Chondrocyte (in vitro differentiated cells): Measurements from ENCODE around the gene MCAM. TPM values are rescaled to one million over a fixed set of nuclear protein-coding genes. Genes with fewer than 3 reads are reported as not detected.
A peak's percentile ranks its signal among the peaks of the same experiment; 100 is the strongest.

Source experiments
- DNase-seq: peaks from one replicate; pipeline ENCODE4 v3.0.0; 2021; ENCODE audit warnings: mixed read lengths, low spot score
- H3K27ac Mint-ChIP-seq: one replicate; pipeline ENCODE4 v1.8.0; 2021; ENCODE audit warnings: mild to moderate bottlenecking, moderate library complexity, mixed read lengths; ENCODE audit not compliant: unreplicated experiment
- H3K27me3 Mint-ChIP-seq: 2 replicates; pipeline ENCODE4 v1.8.0; 2021; ENCODE audit warnings: low read depth, mixed read lengths
- H3K36me3 Mint-ChIP-seq: 2 replicates; pipeline ENCODE4 v1.8.0; 2021; ENCODE audit warnings: low read depth, mixed read lengths
- H3K4me1 Mint-ChIP-seq: 2 replicates; pipeline ENCODE4 v1.8.0; 2021; ENCODE audit warnings: low read depth, mild to moderate bottlenecking, mixed read lengths
- H3K4me3 Mint-ChIP-seq: one replicate; pipeline ENCODE4 v1.8.0; 2021; ENCODE audit warnings: mild to moderate bottlenecking, moderate library complexity, mixed read lengths; ENCODE audit not compliant: unreplicated experiment
- H3K9me3 Mint-ChIP-seq: 2 replicates; pipeline ENCODE4 v1.8.0; 2021; ENCODE audit warnings: low read depth, mixed read lengths
- total RNA-seq: library from RNA; stranded (reverse); gene quantifications from 3 replicates; pipeline ENCODE4 v1.2.1, GENCODE V29; 2021
- TF ChIP-seq, protein P1 (sequence below): fragments of 200-600 bp; sonication (generic); IDR thresholded peaks from 2 replicates; pipeline ENCODE4 v1.5.0; 2021; ENCODE audit warnings: antibody characterized with exemption, mild to moderate bottlenecking, moderate library complexity

Gene MCAM
- total RNA-seq, 1 donor from 2014 or later: 527 TPM

DNA sequence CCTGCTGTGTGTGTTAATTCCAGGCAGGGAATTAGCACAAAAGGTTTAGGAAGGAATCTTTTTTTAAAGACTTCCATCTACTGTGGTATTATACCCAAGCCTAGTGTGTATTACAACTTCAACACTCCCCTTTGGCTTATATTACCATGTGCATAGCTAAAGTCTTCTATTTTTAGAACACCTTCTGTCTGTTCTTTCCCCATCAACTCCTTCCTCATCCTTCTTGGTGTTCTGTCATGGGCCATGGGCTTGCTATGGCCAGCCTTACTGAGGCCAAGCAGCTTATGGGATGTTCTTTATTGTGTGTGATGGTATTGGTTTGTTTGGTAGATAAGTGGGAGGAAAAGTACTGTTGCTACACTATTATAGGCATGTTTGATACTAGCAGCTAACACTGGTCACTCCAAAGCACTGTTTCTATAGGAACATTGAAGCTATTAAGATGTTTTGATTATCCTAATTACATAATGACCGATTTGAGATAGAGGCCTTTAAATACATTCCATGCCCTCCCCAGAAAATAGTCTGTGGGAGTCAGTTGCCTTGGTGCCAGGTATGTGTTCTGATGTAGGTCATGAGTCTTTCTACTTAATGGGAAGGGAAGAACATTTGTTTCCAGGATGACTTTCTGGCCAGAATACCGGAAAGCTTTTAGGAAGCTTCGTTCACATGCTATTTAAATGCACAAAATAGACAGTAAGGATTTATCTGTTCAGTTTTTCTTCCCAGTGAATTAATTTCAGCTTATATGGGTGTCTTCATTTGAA lies 16.5 kb downstream of the MCAM start:
- Mint-ChIP-seq H3K27me3 (no peaks in the 10 kb centered on the region), H3K4me3 (no peak overlapping the region)

DNA sequence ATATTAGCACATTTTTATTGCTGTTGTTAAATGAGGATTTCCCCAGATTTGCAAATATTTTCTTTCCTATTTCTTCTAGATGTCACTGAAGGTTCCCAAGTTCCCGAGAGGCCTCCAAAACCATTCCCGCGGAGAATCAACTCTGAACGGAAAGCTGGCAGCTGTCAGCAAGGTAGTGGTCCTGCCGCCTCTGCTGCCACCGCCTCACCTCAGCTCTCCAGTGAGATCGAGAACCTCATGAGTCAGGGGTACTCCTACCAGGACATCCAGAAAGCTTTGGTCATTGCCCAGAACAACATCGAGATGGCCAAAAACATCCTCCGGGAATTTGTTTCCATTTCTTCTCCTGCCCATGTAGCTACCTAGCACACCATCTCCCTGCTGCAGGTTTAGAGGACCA lies 17.5 kb downstream of the MCAM start:
- H3K27ac Mint-ChIP-seq: no peak overlapping the region
- no peaks in the 10 kb centered on the region for H3K9me3 Mint-ChIP-seq
- no peak overlapping the region for H3K4me3 Mint-ChIP-seq
- peaks cover 37% of the 10 kb centered on the region for H3K36me3 Mint-ChIP-seq
- TF ChIP-seq, protein P1, sequence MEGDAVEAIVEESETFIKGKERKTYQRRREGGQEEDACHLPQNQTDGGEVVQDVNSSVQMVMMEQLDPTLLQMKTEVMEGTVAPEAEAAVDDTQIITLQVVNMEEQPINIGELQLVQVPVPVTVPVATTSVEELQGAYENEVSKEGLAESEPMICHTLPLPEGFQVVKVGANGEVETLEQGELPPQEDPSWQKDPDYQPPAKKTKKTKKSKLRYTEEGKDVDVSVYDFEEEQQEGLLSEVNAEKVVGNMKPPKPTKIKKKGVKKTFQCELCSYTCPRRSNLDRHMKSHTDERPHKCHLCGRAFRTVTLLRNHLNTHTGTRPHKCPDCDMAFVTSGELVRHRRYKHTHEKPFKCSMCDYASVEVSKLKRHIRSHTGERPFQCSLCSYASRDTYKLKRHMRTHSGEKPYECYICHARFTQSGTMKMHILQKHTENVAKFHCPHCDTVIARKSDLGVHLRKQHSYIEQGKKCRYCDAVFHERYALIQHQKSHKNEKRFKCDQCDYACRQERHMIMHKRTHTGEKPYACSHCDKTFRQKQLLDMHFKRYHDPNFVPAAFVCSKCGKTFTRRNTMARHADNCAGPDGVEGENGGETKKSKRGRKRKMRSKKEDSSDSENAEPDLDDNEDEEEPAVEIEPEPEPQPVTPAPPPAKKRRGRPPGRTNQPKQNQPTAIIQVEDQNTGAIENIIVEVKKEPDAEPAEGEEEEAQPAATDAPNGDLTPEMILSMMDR: no peak
- DNase-seq: no peak
- no peaks in the 10 kb centered on the region for H3K27me3 Mint-ChIP-seq
- H3K4me1 Mint-ChIP-seq: peaks cover 20% of the 10 kb centered on the region

More for the DNA sequence above, 16.5 kb downstream of the MCAM start:
- no peaks in the 10 kb centered on the region for H3K9me3 Mint-ChIP-seq
- peaks cover 20% of the 10 kb centered on the region for H3K4me1 Mint-ChIP-seq
- peaks cover 39% of the 10 kb centered on the region for H3K36me3 Mint-ChIP-seq
- no peak overlapping the region for H3K27ac Mint-ChIP-seq
- TF ChIP-seq, protein P1: no peak
- no peak for DNase-seq

DNA sequence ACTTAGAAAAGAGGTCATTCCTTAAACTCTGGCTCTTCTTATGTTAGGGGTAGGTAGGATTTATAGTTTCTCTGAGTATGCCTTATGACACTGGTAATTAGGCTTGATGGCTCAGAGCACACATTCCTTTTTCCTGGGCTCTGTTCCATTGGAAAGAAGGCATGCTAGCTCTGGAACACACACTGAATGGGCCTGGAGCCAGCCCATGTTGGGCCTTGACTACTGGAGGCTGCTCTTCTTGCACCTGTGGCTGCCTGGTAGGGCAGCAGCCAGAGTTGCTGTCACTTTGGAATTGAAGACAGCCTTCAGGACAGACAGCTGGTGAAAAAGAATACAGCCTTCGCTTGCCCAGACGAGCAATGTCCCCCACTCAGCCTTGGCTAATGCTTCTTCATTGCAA lies 18.2 kb downstream of the MCAM start:
- no peaks in the 10 kb centered on the region for H3K27me3 Mint-ChIP-seq
- H3K9me3 Mint-ChIP-seq: no peaks in the 10 kb centered on the region
- TF ChIP-seq, protein P1: no peak
- peaks cover 35% of the 10 kb centered on the region for H3K36me3 Mint-ChIP-seq
- H3K27ac Mint-ChIP-seq: peak overlapping the region; percentile 49
- no peak overlapping the region for H3K4me3 Mint-ChIP-seq
- no peak for DNase-seq
- H3K4me1 Mint-ChIP-seq: peaks cover 20% of the 10 kb centered on the region

DNA sequence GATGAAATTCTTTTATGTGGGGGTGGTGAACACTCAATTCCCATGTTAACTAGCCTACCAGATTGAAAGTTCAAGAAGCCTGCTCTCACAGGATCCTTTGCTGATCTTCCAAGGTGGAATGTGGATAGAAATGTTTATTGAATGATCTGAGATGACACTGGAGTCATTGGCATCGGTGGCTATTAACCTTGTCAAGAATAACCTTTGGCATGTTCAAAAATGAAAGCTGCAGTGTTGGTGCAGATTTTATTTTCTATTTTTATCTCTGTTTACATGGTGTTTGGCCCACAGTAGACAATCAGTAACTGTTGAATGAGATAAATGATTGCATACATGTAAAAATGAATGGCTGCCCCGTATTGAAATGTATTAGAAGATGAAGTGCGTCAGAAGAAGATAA lies 19.0 kb downstream of the MCAM start:
- Mint-ChIP-seq H3K4me3 (no peak overlapping the region), H3K27ac (peak overlapping the region; percentile 86), H3K9me3 (no peaks in the 10 kb centered on the region), H3K4me1 (peaks cover 20% of the 10 kb centered on the region), H3K27me3 (no peaks in the 10 kb centered on the region), H3K36me3 (peaks cover 31% of the 10 kb centered on the region)
- TF ChIP-seq, protein P1: no peak
- no peak for DNase-seq

DNA sequence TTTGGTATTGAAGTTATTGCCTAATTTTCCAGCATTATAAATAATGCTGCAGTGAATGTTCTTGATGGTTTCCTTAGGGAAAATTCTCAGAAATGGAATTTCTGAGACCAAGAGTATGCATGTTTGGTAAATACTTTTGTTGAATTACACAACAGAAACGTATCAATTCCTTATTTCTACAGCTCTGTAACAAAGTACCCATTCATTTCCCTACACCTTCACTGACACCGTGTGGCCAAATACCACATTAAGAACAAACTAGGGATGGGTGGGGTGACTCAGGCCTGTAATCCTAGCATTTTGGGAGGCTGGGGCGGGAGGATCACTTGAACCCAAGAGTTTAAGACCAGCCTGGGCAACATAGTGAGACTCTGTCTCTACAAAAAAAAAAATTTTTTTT lies 21.8 kb downstream of the MCAM start:
- Mint-ChIP-seq H3K4me3 (no peak overlapping the region), H3K36me3 (peaks cover 27% of the 10 kb centered on the region), H3K27ac (no peak overlapping the region), H3K9me3 (no peaks in the 10 kb centered on the region), H3K4me1 (peaks cover 20% of the 10 kb centered on the region), H3K27me3 (no peaks in the 10 kb centered on the region)
- DNase-seq: no peak
- TF ChIP-seq, protein P1: peak; percentile 54
